NCI-H82 treated with DMSO at 0.1 percent for 48 hours (cell line): ENCODE measurements around the gene NXT1.
"Not testable (repeated sequence)": the region's sequence is repeated elsewhere in the genome, so short reads cannot be mapped to it uniquely, and the experiment has no call there.

ENCODE experiments used
- DNase-seq: peaks from one replicate; lab custom pipeline; 2025; ENCODE audit not compliant: unreplicated experiment; lab: John Stamatoyannopoulos, UW

The NXT1 gene

GRCh38 chr20:23350196-23350903 lies at the start of gene NXT1:
Gene NXT1 (plus strand): TSS chr20:23350791. CDS start chr20:23354042, 3,251 bp downstream.
- peak; percentile 91 for DNase-seq

DNA sequence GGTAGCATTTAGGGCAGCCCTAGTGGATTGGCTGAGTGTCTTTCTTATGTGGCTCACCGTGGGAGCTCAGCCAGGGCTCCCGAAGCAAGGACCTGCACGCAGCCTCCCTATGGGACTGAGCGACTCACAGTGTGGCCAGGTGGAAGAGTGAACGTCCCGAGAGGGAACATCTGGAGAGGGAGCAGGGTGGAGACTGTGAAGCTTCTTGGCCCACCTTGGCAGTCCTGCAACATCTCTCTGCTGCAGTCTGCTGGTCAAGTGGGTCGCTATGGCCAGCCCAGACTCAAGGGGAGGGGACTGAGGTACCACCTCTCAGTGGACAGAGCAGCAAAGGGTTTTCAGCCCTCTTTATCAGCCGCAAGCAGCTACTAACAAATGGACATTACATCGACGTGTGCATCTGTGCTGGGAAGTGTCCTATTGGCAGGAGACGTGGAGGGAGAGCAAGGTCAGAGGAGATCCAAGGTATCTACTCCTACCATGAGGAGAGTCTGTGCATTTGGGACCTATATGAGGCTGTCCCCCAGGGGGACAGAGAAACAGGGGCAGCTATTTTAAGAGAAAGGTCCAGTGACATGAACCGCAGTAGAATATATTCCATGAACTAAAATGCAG lies 49.0 kb upstream of the NXT1 start:
- DNase-seq = no peak

DNA sequence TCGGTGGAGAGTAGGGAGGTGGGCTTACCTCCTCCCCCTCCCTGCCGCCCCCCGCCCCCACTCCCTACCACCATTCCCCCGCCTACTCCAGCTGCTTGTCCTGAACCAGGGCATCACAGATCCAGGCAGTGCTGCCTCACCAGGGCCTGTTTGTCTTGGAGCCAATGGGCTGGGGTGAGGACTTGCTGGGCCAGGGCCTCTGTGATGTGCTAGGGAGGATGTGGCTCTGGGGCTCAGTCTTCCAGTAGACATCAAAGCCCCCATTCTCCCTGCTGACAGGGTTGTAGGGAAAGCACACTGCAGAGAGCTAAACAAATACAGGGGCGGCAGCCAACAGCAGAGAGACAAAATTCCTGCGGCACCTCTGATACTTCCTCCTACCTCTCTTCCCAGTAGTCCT lies 48.2 kb upstream of the NXT1 start:
- no peak for DNase-seq

- no peak for DNase-seq
Observed at GRCh38 chr20:23302801-23303200, 47.8 kb upstream of the NXT1 start.

DNA sequence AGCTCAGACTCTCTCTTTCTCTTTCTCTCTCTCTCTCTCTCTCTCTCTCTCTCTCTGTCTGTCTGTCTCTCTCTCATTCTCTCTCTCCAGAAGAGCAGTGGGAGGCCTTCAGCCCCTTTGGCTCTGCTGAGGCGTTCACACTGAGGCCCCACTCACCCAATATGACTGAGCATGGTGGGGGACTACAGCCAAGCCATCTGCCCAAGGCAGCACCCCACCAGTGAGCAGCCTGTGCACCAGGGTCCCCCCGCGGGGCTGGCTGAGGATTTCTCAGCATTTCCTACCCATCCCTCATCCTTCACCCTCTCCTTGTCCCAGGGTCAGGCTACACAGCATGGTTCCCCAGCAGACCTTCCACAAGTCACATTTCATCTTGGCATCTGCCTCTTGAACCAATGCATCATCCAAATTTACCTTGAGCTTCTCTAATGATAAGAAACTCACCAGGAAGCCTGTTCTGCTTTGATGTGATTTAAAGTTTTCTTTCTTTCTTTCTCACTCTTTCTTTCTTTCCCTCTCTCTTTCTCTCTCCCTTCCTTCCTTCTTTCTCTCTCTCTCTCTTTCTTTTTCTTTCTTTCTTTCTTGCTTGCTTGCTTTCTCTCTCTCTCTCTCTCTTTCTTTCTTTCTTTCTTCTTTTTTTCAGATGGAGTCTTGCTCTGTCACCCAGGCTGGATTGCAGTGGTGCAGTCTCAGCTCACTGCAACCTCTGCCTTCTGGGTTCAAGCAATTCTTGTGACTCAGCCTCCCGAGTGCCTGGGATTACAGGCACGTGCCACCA lies 47.1 kb upstream of the NXT1 start:
- DNase-seq = no peak

GRCh38 chr20:23304616-23305015 lies 46.0 kb upstream of the NXT1 start:
- DNase-seq = no peak

GRCh38 chr20:23305098-23305497 lies 45.5 kb upstream of the NXT1 start:
- no peak for DNase-seq

DNA sequence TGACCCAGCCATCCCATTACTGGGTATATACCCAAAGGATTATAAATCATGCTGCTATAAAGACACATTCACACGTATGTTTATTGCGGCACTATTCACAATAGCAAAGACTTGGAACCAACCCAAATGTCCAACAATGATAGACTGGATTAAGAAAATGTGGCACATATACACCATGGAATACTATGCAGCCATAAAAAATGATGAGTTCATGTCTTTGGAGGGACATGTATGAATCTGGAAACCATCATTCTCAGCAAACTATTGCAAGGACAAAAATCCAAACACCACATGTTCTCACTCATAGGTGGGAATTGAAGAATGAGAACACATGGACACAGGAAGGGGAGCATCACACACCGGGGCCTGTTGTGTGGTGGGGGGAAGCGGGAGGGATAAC lies 43.2 kb upstream of the NXT1 start:
- not testable (repeated sequence) for DNase-seq

DNA sequence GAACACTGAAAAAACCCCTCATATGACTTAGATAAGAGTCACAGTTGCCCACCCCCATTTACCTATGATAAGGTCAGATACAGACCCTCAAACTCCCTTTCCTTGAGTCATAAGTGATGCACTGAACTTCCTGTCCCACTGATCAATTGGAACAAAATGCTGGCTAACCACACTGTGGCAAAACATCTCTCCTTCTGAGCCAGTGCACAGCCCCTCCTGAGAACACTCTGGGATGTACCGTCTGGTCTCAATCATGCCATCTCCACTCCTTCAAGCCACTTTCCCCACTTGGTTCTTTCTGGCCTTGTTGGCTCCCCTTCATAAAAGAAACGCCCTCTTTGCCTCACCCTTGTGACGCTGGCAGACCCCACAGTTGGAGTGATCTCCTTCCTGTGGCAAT lies 42.6 kb upstream of the NXT1 start:
- DNase-seq = no peak

- no peak for DNase-seq
Observed at GRCh38 chr20:23308908-23309307, 41.7 kb upstream of the NXT1 start.

GRCh38 chr20:23309781-23310180 lies 40.8 kb upstream of the NXT1 start:
- DNase-seq = no peak

- no peak for DNase-seq
Observed at GRCh38 chr20:23311947-23312506, 38.6 kb upstream of the NXT1 start.

DNA sequence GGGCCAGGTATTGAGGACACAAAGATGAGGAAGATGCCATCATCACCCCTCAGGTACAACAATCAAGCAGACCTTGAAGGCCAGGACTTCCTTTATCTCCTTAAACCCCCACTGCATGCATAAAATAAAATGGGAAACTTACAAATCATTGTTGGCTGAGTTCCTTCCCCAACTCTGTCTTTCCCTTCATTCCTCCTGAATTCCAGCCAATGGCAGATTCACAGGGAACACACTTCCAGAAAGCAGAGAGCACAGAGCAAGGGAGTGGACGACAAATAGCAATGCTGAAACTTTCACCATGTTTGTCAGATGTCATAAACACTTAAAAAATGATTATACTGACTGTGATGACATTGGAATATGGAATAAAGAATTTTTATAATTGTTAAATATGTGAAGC lies 37.3 kb upstream of the NXT1 start:
- no peak for DNase-seq

- no peak for DNase-seq
Observed at GRCh38 chr20:23314699-23315098, 35.9 kb upstream of the NXT1 start.

GRCh38 chr20:23315099-23315498 lies 35.5 kb upstream of the NXT1 start:
- DNase-seq = no peak

DNA sequence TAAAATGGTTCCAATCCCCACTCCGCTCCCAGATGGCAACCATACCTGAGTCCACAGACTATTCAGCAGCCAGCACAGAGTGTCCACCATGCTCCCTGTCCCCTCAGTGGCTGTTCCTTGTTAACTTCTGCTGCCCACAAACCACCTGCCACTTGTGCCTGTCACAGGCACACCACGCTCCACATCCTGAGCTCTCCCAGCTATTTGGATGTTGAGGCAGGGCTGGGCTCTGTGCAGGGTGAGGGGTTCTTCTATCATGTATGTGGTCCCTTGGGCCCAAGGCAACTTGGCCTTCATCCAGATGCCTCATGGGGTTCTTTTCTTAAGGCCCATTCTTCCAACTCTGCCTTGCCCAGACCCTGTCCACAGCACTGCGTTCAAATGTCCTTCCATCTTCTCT lies 34.0 kb upstream of the NXT1 start:
- no peak for DNase-seq

GRCh38 chr20:23317081-23317480 lies 33.5 kb upstream of the NXT1 start:
- no peak for DNase-seq

GRCh38 chr20:23318347-23318746 lies 32.2 kb upstream of the NXT1 start:
- DNase-seq = no peak

DNA sequence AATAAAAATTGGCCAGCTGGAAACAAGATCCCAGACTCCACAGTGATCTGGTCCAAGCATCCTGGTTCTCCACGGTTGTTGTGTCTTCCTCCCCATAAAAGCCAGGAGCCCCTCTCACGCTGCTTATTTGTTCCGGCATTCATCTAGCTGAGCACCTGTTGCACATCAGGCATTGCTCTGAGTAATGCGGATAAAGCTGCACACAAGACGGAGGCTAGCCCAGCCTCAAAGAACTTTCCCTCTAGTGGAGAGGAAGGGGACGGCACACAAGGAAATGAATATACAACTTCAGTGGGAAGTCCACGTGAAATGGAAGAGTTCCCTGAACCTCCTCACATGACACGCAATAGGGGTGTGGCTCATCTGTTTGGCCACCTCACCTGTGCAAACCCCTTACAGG lies 30.3 kb upstream of the NXT1 start:
- DNase-seq = no peak

DNA sequence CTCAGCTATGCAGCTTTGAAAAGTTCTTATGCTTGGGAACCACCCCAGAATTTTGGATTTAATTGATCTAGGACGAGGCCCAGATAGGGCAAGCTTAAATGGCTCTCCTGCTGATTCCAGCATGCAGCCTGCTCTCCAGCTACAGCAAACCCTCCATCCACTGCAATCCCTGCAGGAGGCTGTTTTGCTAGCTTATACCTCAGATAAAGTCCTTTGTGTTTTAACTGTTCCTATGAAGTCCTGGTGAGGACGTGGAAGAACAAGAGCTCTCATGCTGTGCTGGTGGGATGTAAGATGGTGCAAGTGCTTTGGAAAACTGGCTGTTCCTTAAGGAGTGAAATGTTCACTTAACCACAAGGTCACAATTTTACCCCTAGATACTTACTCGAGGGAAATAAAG lies 25.5 kb upstream of the NXT1 start:
- no peak for DNase-seq

DNA sequence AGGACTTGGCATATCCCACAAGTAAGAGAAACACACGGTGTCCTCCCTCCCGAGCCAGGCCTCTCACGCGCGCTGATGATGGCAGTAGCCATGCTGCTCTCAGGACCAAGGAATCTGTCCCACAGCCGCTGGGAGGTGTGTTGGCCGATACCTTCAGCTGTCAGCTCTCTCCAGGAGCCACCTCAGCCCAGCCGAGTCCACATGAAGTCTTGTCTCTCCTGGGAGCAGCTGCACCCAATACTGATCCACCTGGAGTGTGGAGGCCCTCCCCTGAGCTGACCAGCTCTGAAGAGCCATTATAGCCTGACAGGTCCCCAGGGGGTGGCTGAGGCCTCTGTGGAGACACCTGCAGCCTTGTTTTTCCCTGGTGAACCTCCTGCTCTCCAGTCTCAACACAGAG lies 23.8 kb upstream of the NXT1 start:
- DNase-seq = no peak
